HL-60 (cell line): ENCODE data around the gene LIN7B.
"Not testable (repeated sequence)": the region's sequence is repeated elsewhere in the genome, so short reads cannot be mapped to it uniquely, and the experiment has no call there.

Experiments
- DNase-seq, 2 experiments: peaks; one replicate each; pipeline ENCODE4 v3.0.0-alpha.2; 2010 to 2020; ENCODE audit warnings: low read depth in 1 of 2, low spot score in 1 of 2
- H3K27ac ChIP-seq: fragments of 250-450 bp; sonication (Bioruptor Pico); replicated peaks from 2 replicates; pipeline ENCODE4 v1.5.1; 2020; ENCODE audit warnings: mild to moderate bottlenecking, moderate library complexity
- H3K27me3 ChIP-seq: fragments of 250-450 bp; sonication (Bioruptor Pico); 2 replicates; pipeline ENCODE4 v1.5.1; 2021; ENCODE audit warnings: mild to moderate bottlenecking, moderate library complexity; ENCODE audit not compliant: insufficient read depth, poor library complexity, severe bottlenecking
- H3K4me3 ChIP-seq: replicated peaks from 2 replicates; pipeline ENCODE4 v1.5.1; 2011; ENCODE audit warnings: mild to moderate bottlenecking, control low read depth, low read length; ENCODE audit not compliant: insufficient read depth
- GABPA ChIP-seq: IDR thresholded peaks from 2 replicates; pipeline ENCODE4 v1.6.1; 2012; ENCODE audit warnings: low read depth
- POLR2AphosphoS5 ChIP-seq: IDR thresholded peaks from 2 replicates; pipeline ENCODE4 v1.6.1; 2012; ENCODE audit warnings: low read depth
- SPI1 ChIP-seq: IDR thresholded peaks from 2 replicates; pipeline ENCODE4 v1.6.1; 2012; ENCODE audit warnings: low read depth, mild to moderate bottlenecking, borderline replicate concordance
- TF ChIP-seq, protein P1 (sequence below): IDR thresholded peaks from one replicate; pipeline ENCODE4 v1.5.1; 2011; ENCODE audit warnings: low read length, control low read depth, inconsistent platforms; ENCODE audit not compliant: insufficient read depth
- TF ChIP-seq, protein P2 (sequence below): IDR thresholded peaks from 2 replicates; pipeline ENCODE4 v1.6.1; 2012; ENCODE audit warnings: low read depth; ENCODE audit not compliant: insufficient replicate concordance

Gene LIN7B

DNA sequence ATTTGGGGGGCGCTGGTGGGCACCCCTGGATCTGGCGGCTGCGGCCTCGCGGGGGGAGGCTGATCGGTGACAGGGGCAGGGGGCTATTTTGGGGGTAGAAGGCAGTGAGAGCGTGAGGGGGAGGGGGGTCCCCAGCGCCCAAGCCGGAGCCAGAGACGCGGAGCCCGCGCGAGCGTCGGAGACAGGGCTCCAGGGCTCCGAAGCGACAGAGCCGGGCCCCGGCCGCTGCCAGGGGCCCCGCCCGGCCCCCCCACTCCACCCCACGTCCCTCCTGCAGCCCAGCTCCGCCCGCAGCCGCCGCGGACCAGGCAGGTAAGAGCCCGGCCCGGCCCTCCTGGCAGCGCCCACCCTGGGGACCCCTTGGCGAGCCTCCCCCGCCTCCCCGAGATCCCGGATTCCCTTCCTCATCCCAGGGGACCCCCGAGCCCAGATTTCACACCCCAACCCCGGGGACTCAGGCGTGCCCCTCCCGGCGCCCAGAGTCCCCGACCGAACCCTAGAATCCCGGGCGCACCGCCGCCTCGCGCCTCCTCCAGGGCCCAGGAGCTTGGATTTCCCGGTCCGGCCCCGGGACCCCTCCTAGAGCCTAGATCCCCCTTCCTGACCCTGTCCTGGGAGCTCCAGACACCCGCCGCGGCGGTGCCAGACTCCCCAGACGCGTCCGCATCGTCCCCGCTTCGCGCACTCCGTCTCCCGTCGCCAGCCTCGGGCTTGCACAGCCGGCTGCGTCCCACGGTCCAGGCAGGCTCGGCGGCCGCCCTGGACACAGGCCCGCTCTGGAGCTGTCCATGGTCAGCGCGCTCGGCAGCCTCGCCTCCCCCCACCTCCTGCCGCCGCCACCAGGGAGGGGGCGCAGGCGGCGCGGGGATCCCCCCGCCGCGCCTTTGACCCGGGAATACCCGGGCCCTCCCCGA lies 5.5 kb downstream of the LIN7B start, which contains the start of gene PPFIA3:
TSS of gene PPFIA3 (plus strand) at position 134 of the 914 bp plus-strand sequence. CDS start 8,330 bp downstream, outside the sequence.
- H3K27me3 ChIP-seq: peaks cover 19% of the 10 kb centered on the region
- H3K27ac ChIP-seq: peak within 1 kb of the TSS; percentile 89
- TF ChIP-seq, protein P1, sequence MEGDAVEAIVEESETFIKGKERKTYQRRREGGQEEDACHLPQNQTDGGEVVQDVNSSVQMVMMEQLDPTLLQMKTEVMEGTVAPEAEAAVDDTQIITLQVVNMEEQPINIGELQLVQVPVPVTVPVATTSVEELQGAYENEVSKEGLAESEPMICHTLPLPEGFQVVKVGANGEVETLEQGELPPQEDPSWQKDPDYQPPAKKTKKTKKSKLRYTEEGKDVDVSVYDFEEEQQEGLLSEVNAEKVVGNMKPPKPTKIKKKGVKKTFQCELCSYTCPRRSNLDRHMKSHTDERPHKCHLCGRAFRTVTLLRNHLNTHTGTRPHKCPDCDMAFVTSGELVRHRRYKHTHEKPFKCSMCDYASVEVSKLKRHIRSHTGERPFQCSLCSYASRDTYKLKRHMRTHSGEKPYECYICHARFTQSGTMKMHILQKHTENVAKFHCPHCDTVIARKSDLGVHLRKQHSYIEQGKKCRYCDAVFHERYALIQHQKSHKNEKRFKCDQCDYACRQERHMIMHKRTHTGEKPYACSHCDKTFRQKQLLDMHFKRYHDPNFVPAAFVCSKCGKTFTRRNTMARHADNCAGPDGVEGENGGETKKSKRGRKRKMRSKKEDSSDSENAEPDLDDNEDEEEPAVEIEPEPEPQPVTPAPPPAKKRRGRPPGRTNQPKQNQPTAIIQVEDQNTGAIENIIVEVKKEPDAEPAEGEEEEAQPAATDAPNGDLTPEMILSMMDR: no peak
- TF ChIP-seq POLR2AphosphoS5 (no peak), GABPA (no peak), SPI1 (no peak)
- TF ChIP-seq, protein P2, sequence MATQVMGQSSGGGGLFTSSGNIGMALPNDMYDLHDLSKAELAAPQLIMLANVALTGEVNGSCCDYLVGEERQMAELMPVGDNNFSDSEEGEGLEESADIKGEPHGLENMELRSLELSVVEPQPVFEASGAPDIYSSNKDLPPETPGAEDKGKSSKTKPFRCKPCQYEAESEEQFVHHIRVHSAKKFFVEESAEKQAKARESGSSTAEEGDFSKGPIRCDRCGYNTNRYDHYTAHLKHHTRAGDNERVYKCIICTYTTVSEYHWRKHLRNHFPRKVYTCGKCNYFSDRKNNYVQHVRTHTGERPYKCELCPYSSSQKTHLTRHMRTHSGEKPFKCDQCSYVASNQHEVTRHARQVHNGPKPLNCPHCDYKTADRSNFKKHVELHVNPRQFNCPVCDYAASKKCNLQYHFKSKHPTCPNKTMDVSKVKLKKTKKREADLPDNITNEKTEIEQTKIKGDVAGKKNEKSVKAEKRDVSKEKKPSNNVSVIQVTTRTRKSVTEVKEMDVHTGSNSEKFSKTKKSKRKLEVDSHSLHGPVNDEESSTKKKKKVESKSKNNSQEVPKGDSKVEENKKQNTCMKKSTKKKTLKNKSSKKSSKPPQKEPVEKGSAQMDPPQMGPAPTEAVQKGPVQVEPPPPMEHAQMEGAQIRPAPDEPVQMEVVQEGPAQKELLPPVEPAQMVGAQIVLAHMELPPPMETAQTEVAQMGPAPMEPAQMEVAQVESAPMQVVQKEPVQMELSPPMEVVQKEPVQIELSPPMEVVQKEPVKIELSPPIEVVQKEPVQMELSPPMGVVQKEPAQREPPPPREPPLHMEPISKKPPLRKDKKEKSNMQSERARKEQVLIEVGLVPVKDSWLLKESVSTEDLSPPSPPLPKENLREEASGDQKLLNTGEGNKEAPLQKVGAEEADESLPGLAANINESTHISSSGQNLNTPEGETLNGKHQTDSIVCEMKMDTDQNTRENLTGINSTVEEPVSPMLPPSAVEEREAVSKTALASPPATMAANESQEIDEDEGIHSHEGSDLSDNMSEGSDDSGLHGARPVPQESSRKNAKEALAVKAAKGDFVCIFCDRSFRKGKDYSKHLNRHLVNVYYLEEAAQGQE: peak; percentile 88
- H3K4me3 ChIP-seq: peak within 1 kb of the TSS; percentile 61
- DNase-seq: no peak

DNA sequence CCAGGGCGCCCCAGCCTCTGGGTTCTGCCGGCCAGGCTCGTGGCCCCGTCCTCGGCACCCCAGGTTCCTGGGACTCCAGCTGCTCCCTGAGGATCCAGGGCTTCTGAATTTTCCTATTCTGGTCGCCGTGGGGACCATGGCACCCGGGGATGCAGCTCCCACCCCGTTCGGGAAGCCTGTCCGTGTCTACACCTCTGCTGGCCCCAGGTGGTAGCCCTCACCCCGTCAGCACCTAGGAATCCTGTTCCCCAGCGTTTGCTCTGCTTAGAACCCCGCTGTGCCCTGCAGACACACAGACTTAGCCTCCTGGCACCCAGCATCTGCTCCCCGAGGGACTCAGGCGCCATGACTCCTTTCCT lies 6.1 kb downstream of the LIN7B start:
- TF ChIP-seq, protein P2: no peak
- TF ChIP-seq SPI1 (no peak), GABPA (no peak), POLR2AphosphoS5 (no peak)
- TF ChIP-seq, protein P1: no peak
- no peak for DNase-seq
- peaks cover 19% of the 10 kb centered on the region for H3K27me3 ChIP-seq
- H3K27ac ChIP-seq: no peak overlapping the region
- no peak overlapping the region for H3K4me3 ChIP-seq

GRCh38 chr19:49120868-49121267 lies 6.7 kb downstream of the LIN7B start:
- H3K27ac ChIP-seq: no peak overlapping the region
- H3K27me3 ChIP-seq: peaks cover 19% of the 10 kb centered on the region
- DNase-seq: no peak
- TF ChIP-seq, protein P2: no peak
- TF ChIP-seq GABPA (no peak), POLR2AphosphoS5 (no peak), SPI1 (no peak)
- TF ChIP-seq, protein P1: no peak
- no peak overlapping the region for H3K4me3 ChIP-seq

DNA sequence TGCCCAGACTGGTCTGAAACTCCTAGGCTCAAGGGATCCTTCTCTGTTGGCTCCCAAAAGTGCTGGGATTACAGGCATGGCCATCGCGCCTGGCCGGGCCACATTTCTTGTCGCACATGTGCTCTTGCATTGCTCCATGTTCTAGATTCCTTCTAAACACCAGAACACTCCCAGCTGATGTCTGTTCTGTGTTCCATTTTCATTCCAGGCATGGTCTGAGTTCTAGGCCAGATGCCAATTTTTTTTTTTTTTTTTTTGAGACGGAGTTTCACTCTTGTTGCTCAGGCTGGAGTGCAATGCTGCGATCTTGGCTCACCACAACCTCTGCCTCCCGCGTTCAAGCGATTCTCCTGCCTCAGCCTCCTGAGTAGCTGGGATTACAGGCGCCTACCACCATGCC lies 7.7 kb downstream of the LIN7B start:
- H3K4me3 ChIP-seq, H3K27ac ChIP-seq, DNase-seq: not testable (repeated sequence)
- H3K27me3 ChIP-seq: peaks cover 19% of the 10 kb centered on the region

GRCh38 chr19:49123285-49123684 lies 9.1 kb downstream of the LIN7B start:
- peaks cover 19% of the 10 kb centered on the region for H3K27me3 ChIP-seq
- DNase-seq, H3K27ac ChIP-seq: not testable (repeated sequence)

More at GRCh38 chr19:49123285-49123684, 9.1 kb downstream of the LIN7B start:
- H3K4me3 ChIP-seq: not testable (repeated sequence)
